CD14-positive monocyte (primary cell): Measurements from ENCODE around the gene RAB11B. TPM values are rescaled to one million over a fixed set of nuclear protein-coding genes. Genes with fewer than 3 reads are reported as not detected.
A peak's percentile ranks its signal among the peaks of the same experiment; 100 is the strongest.
"Not testable (repeated sequence)": the region's sequence is repeated elsewhere in the genome, so short reads cannot be mapped to it uniquely, and the experiment has no call there.

Experiments
- DNase-seq, 3 donors: peaks; one replicate each; pipeline ENCODE4 v3.0.0-alpha.2; 2011 to 2022
- H2AFZ ChIP-seq: 2 replicates; pipeline ENCODE4 v1.6.0; 2012; ENCODE audit warnings: mild to moderate bottlenecking, low read depth, low read length, inconsistent platforms; ENCODE audit not compliant: insufficient read depth, poor library complexity, severe bottlenecking
- H3K27ac ChIP-seq, 2 donors: 1 replicate in 1 of 2; 2 replicates in 1 of 2; pipeline ENCODE4 v1.5.1; 2012 to 2013; ENCODE audit warnings: low read length in 2 of 2, control low read depth in 1 of 2, inconsistent platforms in 1 of 2, low read depth in 1 of 2, mild to moderate bottlenecking in 1 of 2
- H3K27me3 ChIP-seq, 2 donors: one replicate each; pipeline versions ENCODE4 v1.6.0 to v1.6.1; 2011 to 2013; ENCODE audit warnings: low read length in 2 of 2; ENCODE audit not compliant: control insufficient read depth in 2 of 2, insufficient read depth in 2 of 2
- H3K36me3 ChIP-seq, 2 donors: replicated peaks in 1 of 2; 1 replicate in 1 of 2; 2 replicates in 1 of 2; pipeline versions ENCODE4 v1.5.1 to v1.6.1; 2012 to 2013; ENCODE audit warnings: low read length in 2 of 2, control low read depth in 1 of 2, inconsistent platforms in 1 of 2, mild to moderate bottlenecking in 1 of 2; ENCODE audit not compliant: insufficient read depth in 2 of 2, control insufficient read depth in 1 of 2
- H3K4me1 ChIP-seq, 2 donors: 1 replicate in 1 of 2; 2 replicates in 1 of 2; pipeline versions ENCODE4 v1.5.1 to v1.6.1; 2012 to 2013; ENCODE audit warnings: low read length in 2 of 2, control low read depth in 1 of 2, inconsistent platforms in 1 of 2, mild to moderate bottlenecking in 1 of 2, moderate library complexity in 1 of 2; ENCODE audit not compliant: insufficient read depth in 2 of 2, control insufficient read depth in 1 of 2
- H3K4me2 ChIP-seq: replicated peaks from 2 replicates; pipeline ENCODE3; 2012; ENCODE audit warnings: low read length, moderate library complexity, mild to moderate bottlenecking; ENCODE audit not compliant: poor library complexity, severe bottlenecking; ENCODE audit errors: extremely low read depth
- H3K4me3 ChIP-seq, 3 experiments: fragments of 200-600 bp in 1 of 3; sonication (generic) in 1 of 3; replicated peaks in 1 of 3; 1 replicate in 2 of 3; 2 replicates in 1 of 3; pipeline ENCODE4 v1.5.1; 2011 to 2013; ENCODE audit warnings: low read length in 3 of 3, mild to moderate bottlenecking in 3 of 3, control low read depth in 2 of 3, low read depth in 2 of 3, inconsistent platforms in 1 of 3, moderate library complexity in 1 of 3
- H3K79me2 ChIP-seq: 2 replicates; pipeline ENCODE4 v1.6.0; 2012; ENCODE audit warnings: mild to moderate bottlenecking, control low read depth, inconsistent platforms, low read length, moderate library complexity; ENCODE audit not compliant: insufficient read depth
- H3K9ac ChIP-seq: 2 replicates; pipeline ENCODE4 v1.6.0; 2017; ENCODE audit warnings: low read length, mild to moderate bottlenecking; ENCODE audit not compliant: insufficient read depth, poor library complexity, severe bottlenecking
- H3K9me3 ChIP-seq, 2 donors: replicated peaks in 1 of 2; 1 replicate in 1 of 2; 2 replicates in 1 of 2; pipeline versions ENCODE4 v1.5.1 to v1.6.1; 2012 to 2013; ENCODE audit warnings: low read length in 2 of 2, control low read depth in 1 of 2; ENCODE audit not compliant: control insufficient read depth in 1 of 2, insufficient read depth in 1 of 2
- H4K20me1 ChIP-seq: 2 replicates; pipeline ENCODE4 v1.6.0; 2012; ENCODE audit warnings: mild to moderate bottlenecking, low read length, control low read depth, moderate library complexity; ENCODE audit not compliant: insufficient read depth
- H3K27ac Mint-ChIP-seq, 7 donors: one replicate each; pipeline ENCODE4 v1.8.0; 2020; ENCODE audit warnings: mild to moderate bottlenecking in 7 of 7, mixed read lengths in 7 of 7, moderate library complexity in 6 of 7, inconsistent platforms in 2 of 7
- H3K27me3 Mint-ChIP-seq, 3 donors: one replicate each; pipeline ENCODE4 v1.8.0; 2021 to 2022; ENCODE audit warnings: low read depth in 3 of 3, mild to moderate bottlenecking in 3 of 3, mixed read lengths in 3 of 3, moderate library complexity in 3 of 3, inconsistent platforms in 1 of 3
- H3K36me3 Mint-ChIP-seq, 2 donors: one replicate each; pipeline ENCODE4 v1.8.0; 2020; ENCODE audit warnings: mixed read lengths in 2 of 2, inconsistent platforms in 1 of 2, mild to moderate bottlenecking in 1 of 2
- H3K4me1 Mint-ChIP-seq: one replicate; pipeline ENCODE4 v1.8.0; 2020; ENCODE audit warnings: mild to moderate bottlenecking, mixed read lengths
- H3K4me3 Mint-ChIP-seq, 2 donors: one replicate each; pipeline ENCODE4 v1.8.0; 2020; ENCODE audit warnings: mild to moderate bottlenecking in 2 of 2, mixed read lengths in 2 of 2, moderate library complexity in 1 of 2
- H3K9me3 Mint-ChIP-seq, 7 donors: one replicate each; pipeline ENCODE4 v1.8.0; 2020 to 2022; ENCODE audit warnings: mixed read lengths in 7 of 7, mild to moderate bottlenecking in 6 of 7, moderate library complexity in 6 of 7, inconsistent platforms in 2 of 7
- WGBS: methylation state at CpG from one replicate; pipeline ENCODE4 v1.1.5; 2013; ENCODE audit warnings: missing lambda C conversion rate; ENCODE audit not compliant: insufficient coverage; 5-methylcytosine and 5-hydroxymethylcytosine counted together
- intact Hi-C, 2 donors: fragments of 100-400 bp; cut with micrococcal nuclease; formaldehyde crosslinking; loops; one replicate each; pipeline versions ENCODE4 v1.15.0 to v1.15.1; 2023
- polyA plus RNA-seq, 3 donors: library from polyadenylated mRNA; depleted of rRNA in 1 of 3; unstranded in 2 of 3; stranded (reverse) in 1 of 3; fragments of 300-500 nt in 2 of 3; fragments of >200 nt in 1 of 3; fragmentation: Illumina TruSeq in 2 of 3; gene quantifications; 1 replicate in 2 of 3; 2 replicates in 1 of 3; pipeline ENCODE4 v1.2.3, GENCODE V29; 2012 to 2021
- TF ChIP-seq, protein P1 (sequence below): fragments of 200-600 bp; IDR thresholded peaks from one replicate; pipeline ENCODE4 v1.8.0; 2022; ENCODE audit warnings: antibody characterized with exemption, mild to moderate bottlenecking

RAB11B gene
- polyA plus RNA-seq, 3 donors: 36.5 to 128 (median 45.4) TPM

- H2AFZ ChIP-seq, H3K27ac ChIP-seq, H3K4me3 ChIP-seq, intact Hi-C loops, H3K27me3 Mint-ChIP-seq, H3K9me3 Mint-ChIP-seq, H3K79me2 ChIP-seq, DNase-seq, H3K9me3 ChIP-seq, H3K4me1 Mint-ChIP-seq, H4K20me1 ChIP-seq, H3K4me1 ChIP-seq, H3K27me3 ChIP-seq, H3K9ac ChIP-seq, H3K4me3 Mint-ChIP-seq, H3K4me2 ChIP-seq, H3K36me3 ChIP-seq: not testable (repeated sequence)
- 100% methylated on average over 4 of the region's 10 CpGs for WGBS
- peaks cover 23 to 33% of the 10 kb centered on the region in 2 donors for H3K36me3 Mint-ChIP-seq
- H3K27ac Mint-ChIP-seq: peak overlapping the region in 1 of 7 donors; percentile 66
These were observed 13.7 kb upstream of the RAB11B start for GRCh38 chr19:8376373-8376974.

- H3K27ac ChIP-seq: no peak overlapping the region
- peaks cover 0 to 3% of the 10 kb centered on the region in 2 donors for H3K9me3 ChIP-seq
- Mint-ChIP-seq H3K27me3 (peaks cover 0 to 3% (median 3%) of the 10 kb centered on the region in 3 donors), H3K4me1 (peaks cover 1% of the 10 kb centered on the region), H3K36me3 (peaks cover 23 to 33% of the 10 kb centered on the region in 2 donors), H3K9me3 (peaks cover 5 to 9% (median 8%) of the 10 kb centered on the region in 7 donors), H3K4me3 (no peak overlapping the region), H3K27ac (no peak overlapping the region)
- WGBS: no CpG with 5 or more reads among the region's 1 CpG
- no peaks in the 10 kb centered on the region for H3K79me2 ChIP-seq
- H3K4me1 ChIP-seq: no peaks in the 10 kb centered on the region
- no peak overlapping the region for H3K4me3 ChIP-seq
- no peak overlapping the region for H3K4me2 ChIP-seq
- TF ChIP-seq, protein P1, sequence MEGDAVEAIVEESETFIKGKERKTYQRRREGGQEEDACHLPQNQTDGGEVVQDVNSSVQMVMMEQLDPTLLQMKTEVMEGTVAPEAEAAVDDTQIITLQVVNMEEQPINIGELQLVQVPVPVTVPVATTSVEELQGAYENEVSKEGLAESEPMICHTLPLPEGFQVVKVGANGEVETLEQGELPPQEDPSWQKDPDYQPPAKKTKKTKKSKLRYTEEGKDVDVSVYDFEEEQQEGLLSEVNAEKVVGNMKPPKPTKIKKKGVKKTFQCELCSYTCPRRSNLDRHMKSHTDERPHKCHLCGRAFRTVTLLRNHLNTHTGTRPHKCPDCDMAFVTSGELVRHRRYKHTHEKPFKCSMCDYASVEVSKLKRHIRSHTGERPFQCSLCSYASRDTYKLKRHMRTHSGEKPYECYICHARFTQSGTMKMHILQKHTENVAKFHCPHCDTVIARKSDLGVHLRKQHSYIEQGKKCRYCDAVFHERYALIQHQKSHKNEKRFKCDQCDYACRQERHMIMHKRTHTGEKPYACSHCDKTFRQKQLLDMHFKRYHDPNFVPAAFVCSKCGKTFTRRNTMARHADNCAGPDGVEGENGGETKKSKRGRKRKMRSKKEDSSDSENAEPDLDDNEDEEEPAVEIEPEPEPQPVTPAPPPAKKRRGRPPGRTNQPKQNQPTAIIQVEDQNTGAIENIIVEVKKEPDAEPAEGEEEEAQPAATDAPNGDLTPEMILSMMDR: no peak
- no peaks in the 10 kb centered on the region for H4K20me1 ChIP-seq
- H3K36me3 ChIP-seq: no peaks in the 10 kb centered on the region
- intact Hi-C loops: no loop called here
- H3K9ac ChIP-seq: no peak overlapping the region
- no peaks in the 10 kb centered on the region for H3K27me3 ChIP-seq
- H2AFZ ChIP-seq: no peak overlapping the region
- DNase-seq: no peak
These were observed 12.6 kb upstream of the RAB11B start for GRCh38 chr19:8377598-8377997.

DNA sequence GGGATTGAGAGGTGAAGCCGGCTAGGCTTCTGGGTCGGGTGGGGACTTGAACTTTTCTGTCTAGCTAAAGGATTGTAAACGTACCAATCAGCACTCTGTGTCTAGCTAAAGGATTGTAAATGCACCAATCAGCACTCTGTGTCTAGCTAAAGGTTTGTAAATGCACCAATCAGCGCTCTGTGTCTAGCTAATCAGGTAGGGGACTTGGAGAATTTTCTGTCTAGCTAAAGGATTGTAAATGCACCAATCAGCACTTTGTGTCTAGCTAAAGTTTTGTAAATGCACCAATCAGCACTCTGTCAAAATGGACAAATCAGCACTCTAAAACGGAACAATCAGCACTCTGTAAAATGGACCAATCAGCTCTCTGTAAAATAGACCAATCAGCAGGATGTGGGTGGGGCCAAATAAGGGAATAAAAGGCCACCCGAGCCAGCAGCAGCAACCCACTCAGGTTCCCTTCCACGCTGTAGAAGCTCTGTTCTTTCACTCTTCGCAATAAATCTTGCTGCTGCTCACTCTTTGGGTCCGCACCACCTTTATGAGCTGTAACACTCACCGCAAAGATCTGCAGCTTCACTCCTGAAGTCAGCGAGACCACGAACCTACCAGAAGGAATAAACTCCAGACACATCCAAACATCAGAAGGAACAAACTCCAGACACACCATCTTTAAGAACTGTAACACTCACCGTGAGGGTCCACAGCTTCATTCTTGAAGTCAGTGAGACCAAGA is 10.8 kb upstream of the RAB11B start:
- not testable (repeated sequence) for H3K27ac Mint-ChIP-seq, H3K4me1 Mint-ChIP-seq

GRCh38 chr19:8384569-8384968 is 5.6 kb upstream of the RAB11B start:
- H3K27me3 Mint-ChIP-seq, H3K79me2 ChIP-seq, H3K9ac ChIP-seq, H3K27me3 ChIP-seq, intact Hi-C loops, H3K27ac ChIP-seq, H3K9me3 ChIP-seq, H3K4me3 ChIP-seq, H3K4me2 ChIP-seq, H3K36me3 ChIP-seq, H2AFZ ChIP-seq, H4K20me1 ChIP-seq: not testable (repeated sequence)
- Mint-ChIP-seq H3K4me1 (peaks cover 22% of the 10 kb centered on the region), H3K36me3 (peaks cover 9 to 13% of the 10 kb centered on the region in 2 donors), H3K9me3 (peaks cover 6 to 12% (median 9%) of the 10 kb centered on the region in 7 donors), H3K4me3 (peak overlapping the region in 1 of 2 donors; percentile 17), H3K27ac (peak overlapping the region in 6 of 7 donors; percentile 28 to 92 (median 69))
- peak in 1 of 3 donors; percentile 56 for DNase-seq
- 0% methylated on average over 1 of the region's 4 CpGs for WGBS
- peaks cover 4 to 19% of the 10 kb centered on the region in 2 donors for H3K4me1 ChIP-seq

More for the DNA sequence above, 10.8 kb upstream of the RAB11B start:
- H3K4me3 Mint-ChIP-seq, H3K9me3 ChIP-seq, H3K27ac ChIP-seq, H2AFZ ChIP-seq, H3K4me3 ChIP-seq, H3K9me3 Mint-ChIP-seq, H3K36me3 ChIP-seq, H3K4me1 ChIP-seq, DNase-seq, intact Hi-C loops, H3K4me2 ChIP-seq, H3K27me3 Mint-ChIP-seq, H4K20me1 ChIP-seq, H3K27me3 ChIP-seq, H3K9ac ChIP-seq, H3K79me2 ChIP-seq: not testable (repeated sequence)
- 100% methylated on average over 11 of the region's 13 CpGs for WGBS
- H3K36me3 Mint-ChIP-seq: peaks cover 17 to 21% of the 10 kb centered on the region in 2 donors
